ENCODE measurements around the gene MDH1.
A peak's percentile ranks its signal among the peaks of the same experiment; 100 is the strongest.

The MDH1 gene

GRCh38 chr2:63576546-63576945, 12.2 kb upstream of the MDH1 start:
- TF ChIP-seq CTCF (IDR thresholded peaks at IDR 0.05; ENCODE audit: control insufficient read depth, insufficient read depth, low read depth, low read length, missing control alignments), result no peak
- H3K4me3 ChIP-seq (ENCODE audit: control insufficient read depth, low read depth, low read length), result no peak overlapping the region
- no peak for DNase-seq (ENCODE audit: low read depth)

GRCh38 chr2:63578767-63579166, 10.0 kb upstream of the MDH1 start:
- TF ChIP-seq CTCF (IDR thresholded peaks at IDR 0.05; ENCODE audit: control insufficient read depth, insufficient read depth, low read depth, low read length, missing control alignments), result no peak
- no peak overlapping the region for H3K4me3 ChIP-seq (ENCODE audit: control insufficient read depth, low read depth, low read length)
- DNase-seq (ENCODE audit: low read depth), result no peak

GRCh38 chr2:63580651-63581297, 8.0 kb upstream of the MDH1 start:
- H3K4me3 ChIP-seq (ENCODE audit: control insufficient read depth, low read depth, low read length), result no peak overlapping the region
- TF ChIP-seq CTCF (IDR thresholded peaks at IDR 0.05; ENCODE audit: control insufficient read depth, insufficient read depth, low read depth, low read length, missing control alignments), result no peak
- no peak for DNase-seq (ENCODE audit: low read depth)

GRCh38 chr2:63581298-63581961, 7.3 kb upstream of the MDH1 start:
- DNase-seq (ENCODE audit: low read depth), result no peak
- no peak overlapping the region for H3K4me3 ChIP-seq (ENCODE audit: control insufficient read depth, low read depth, low read length)
- no peak for TF ChIP-seq CTCF (IDR thresholded peaks at IDR 0.05; ENCODE audit: control insufficient read depth, insufficient read depth, low read depth, low read length, missing control alignments)

- TF ChIP-seq CTCF (IDR thresholded peaks at IDR 0.05; ENCODE audit: control insufficient read depth, insufficient read depth, low read depth, low read length, missing control alignments), result no peak
- H3K4me3 ChIP-seq (ENCODE audit: control insufficient read depth, low read depth, low read length), result no peak overlapping the region
- no peak for DNase-seq (ENCODE audit: low read depth)
These were observed 5.9 kb upstream of the MDH1 start for GRCh38 chr2:63582873-63583272.

- DNase-seq (ENCODE audit: low read depth), result peak; percentile 10
- no peak for TF ChIP-seq CTCF (IDR thresholded peaks at IDR 0.05; ENCODE audit: control insufficient read depth, insufficient read depth, low read depth, low read length, missing control alignments)
- H3K4me3 ChIP-seq (ENCODE audit: control insufficient read depth, low read depth, low read length), result peak overlapping the region; percentile 69
These were observed 864 bp upstream of the MDH1 start for GRCh38 chr2:63587814-63588384.
